ENCODE data around the gene MRPS6.
A peak's percentile ranks its signal among the peaks of the same experiment; 100 is the strongest.

The MRPS6 gene

GRCh38 chr21:34130716-34130985 lies 57.3 kb downstream of the MRPS6 start:
- no peak overlapping the region for H3K4me3 ChIP-seq (ENCODE audit: low read depth, low read length)
- no peak for DNase-seq (ENCODE audit: low read depth)

DNA sequence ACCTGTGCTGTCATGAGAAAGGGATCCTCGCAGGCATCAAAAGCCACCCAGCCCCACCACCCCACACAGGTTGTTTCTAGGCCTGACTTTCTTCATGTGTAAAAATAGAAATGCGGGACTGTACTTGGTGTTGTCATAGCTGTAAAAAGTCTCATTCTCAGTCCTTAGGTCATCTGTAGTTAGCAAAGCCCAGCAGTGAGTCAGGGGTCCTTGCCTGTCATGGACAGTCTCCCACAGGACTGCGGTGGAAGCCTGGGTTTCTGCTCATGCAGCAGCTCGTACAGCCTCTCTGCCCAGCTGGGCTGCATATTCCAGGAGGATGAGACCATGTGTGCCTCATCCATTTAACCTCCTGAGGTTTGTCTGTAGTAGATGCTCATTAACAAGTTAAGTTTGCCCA lies 58.2 kb downstream of the MRPS6 start:
- no peak for DNase-seq (ENCODE audit: low read depth)
- H3K4me3 ChIP-seq (ENCODE audit: low read depth, low read length): no peak overlapping the region
- TF ChIP-seq, protein P1, sequence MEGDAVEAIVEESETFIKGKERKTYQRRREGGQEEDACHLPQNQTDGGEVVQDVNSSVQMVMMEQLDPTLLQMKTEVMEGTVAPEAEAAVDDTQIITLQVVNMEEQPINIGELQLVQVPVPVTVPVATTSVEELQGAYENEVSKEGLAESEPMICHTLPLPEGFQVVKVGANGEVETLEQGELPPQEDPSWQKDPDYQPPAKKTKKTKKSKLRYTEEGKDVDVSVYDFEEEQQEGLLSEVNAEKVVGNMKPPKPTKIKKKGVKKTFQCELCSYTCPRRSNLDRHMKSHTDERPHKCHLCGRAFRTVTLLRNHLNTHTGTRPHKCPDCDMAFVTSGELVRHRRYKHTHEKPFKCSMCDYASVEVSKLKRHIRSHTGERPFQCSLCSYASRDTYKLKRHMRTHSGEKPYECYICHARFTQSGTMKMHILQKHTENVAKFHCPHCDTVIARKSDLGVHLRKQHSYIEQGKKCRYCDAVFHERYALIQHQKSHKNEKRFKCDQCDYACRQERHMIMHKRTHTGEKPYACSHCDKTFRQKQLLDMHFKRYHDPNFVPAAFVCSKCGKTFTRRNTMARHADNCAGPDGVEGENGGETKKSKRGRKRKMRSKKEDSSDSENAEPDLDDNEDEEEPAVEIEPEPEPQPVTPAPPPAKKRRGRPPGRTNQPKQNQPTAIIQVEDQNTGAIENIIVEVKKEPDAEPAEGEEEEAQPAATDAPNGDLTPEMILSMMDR (conservative IDR thresholded peaks at IDR 0.05; ENCODE audit: low read depth, low read length): no peak

More at GRCh38 chr21:34130716-34130985, 57.3 kb downstream of the MRPS6 start:
- TF ChIP-seq, protein P1 (conservative IDR thresholded peaks at IDR 0.05; ENCODE audit: low read depth, low read length): no peak

- no peak for DNase-seq (ENCODE audit: low read depth)
- TF ChIP-seq, protein P1 (conservative IDR thresholded peaks at IDR 0.05; ENCODE audit: low read depth, low read length): no peak
Measured at GRCh38 chr21:34132202-34132601, 58.8 kb downstream of the MRPS6 start.

GRCh38 chr21:34132926-34133325 lies 59.5 kb downstream of the MRPS6 start:
- TF ChIP-seq, protein P1 (conservative IDR thresholded peaks at IDR 0.05; ENCODE audit: low read depth, low read length): no peak
- H3K4me3 ChIP-seq (ENCODE audit: low read depth, low read length): no peak overlapping the region
- no peak for DNase-seq (ENCODE audit: low read depth)

More at GRCh38 chr21:34132202-34132601, 58.8 kb downstream of the MRPS6 start:
- no peak overlapping the region for H3K4me3 ChIP-seq (ENCODE audit: low read depth, low read length)

DNA sequence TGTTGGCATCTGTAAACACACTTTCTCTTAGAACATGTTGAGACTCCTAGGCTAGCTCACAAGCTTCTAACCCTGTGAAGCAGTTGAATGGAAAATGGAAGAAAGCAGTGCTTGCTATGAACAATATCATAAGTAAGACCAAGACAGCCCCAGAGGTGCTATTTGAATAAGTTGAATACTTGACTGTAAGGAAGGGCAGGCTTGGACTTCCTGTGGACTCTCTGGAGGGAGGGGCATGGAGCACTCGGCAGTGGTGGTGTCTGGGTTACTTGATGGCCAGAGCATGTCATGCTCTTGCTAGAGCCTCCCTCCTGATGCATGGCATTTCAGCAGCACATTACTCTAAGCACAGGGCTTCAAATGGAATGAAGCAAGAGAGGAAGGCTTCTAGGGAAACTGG lies 60.0 kb downstream of the MRPS6 start:
- TF ChIP-seq, protein P1 (conservative IDR thresholded peaks at IDR 0.05; ENCODE audit: low read depth, low read length): no peak
- no peak for DNase-seq (ENCODE audit: low read depth)
- no peak overlapping the region for H3K4me3 ChIP-seq (ENCODE audit: low read depth, low read length)

- TF ChIP-seq, protein P1 (conservative IDR thresholded peaks at IDR 0.05; ENCODE audit: low read depth, low read length): peak; percentile 46
- DNase-seq (ENCODE audit: low read depth): no peak
Measured at GRCh38 chr21:34133802-34134201, 60.4 kb downstream of the MRPS6 start.

GRCh38 chr21:34135330-34135729 lies 62.0 kb downstream of the MRPS6 start:
- TF ChIP-seq, protein P1 (conservative IDR thresholded peaks at IDR 0.05; ENCODE audit: low read depth, low read length): no peak
- no peak overlapping the region for H3K4me3 ChIP-seq (ENCODE audit: low read depth, low read length)
- DNase-seq (ENCODE audit: low read depth): no peak

More at GRCh38 chr21:34133802-34134201, 60.4 kb downstream of the MRPS6 start:
- no peak overlapping the region for H3K4me3 ChIP-seq (ENCODE audit: low read depth, low read length)

Data from choroid plexus epithelial cell (primary cell).